Ectodermal cell (in vitro differentiated cells): Measurements from ENCODE around the gene SHPK.
"Not testable (repeated sequence)": the region's sequence is repeated elsewhere in the genome, so short reads cannot be mapped to it uniquely, and the experiment has no call there.

ENCODE experiments used
- H3K27ac ChIP-seq: 2 replicates; pipeline ENCODE4 v1.7.0; 2013; ENCODE audit warnings: mild to moderate bottlenecking, low read depth, low read length; ENCODE audit not compliant: insufficient read depth, poor library complexity, severe bottlenecking
- H3K27me3 ChIP-seq: 2 replicates; pipeline ENCODE4 v1.7.0; 2013; ENCODE audit warnings: mild to moderate bottlenecking, low read length; ENCODE audit not compliant: insufficient read depth, control insufficient read depth, poor library complexity, severe bottlenecking
- H3K36me3 ChIP-seq: one replicate; pipeline ENCODE4 v1.7.0; 2013; ENCODE audit warnings: low read length; ENCODE audit not compliant: control insufficient read depth, insufficient read depth
- H3K4me1 ChIP-seq: one replicate; pipeline ENCODE4 v1.7.0; 2013; ENCODE audit warnings: low read length; ENCODE audit not compliant: control insufficient read depth, insufficient read depth
- H3K4me3 ChIP-seq: 2 replicates; pipeline ENCODE4 v1.7.0; 2013; ENCODE audit warnings: low read depth, low read length, control low read depth; ENCODE audit not compliant: insufficient read depth
- H3K9me3 ChIP-seq: 2 replicates; pipeline ENCODE4 v1.7.0; 2013; ENCODE audit warnings: mild to moderate bottlenecking, low read length, moderate library complexity; ENCODE audit not compliant: control insufficient read depth
- WGBS, 2 experiments: methylation state at CpG; one replicate each; pipeline ENCODE4 v1.1.7; 2013; ENCODE audit warnings: missing lambda C conversion rate in 2 of 2; 5-methylcytosine and 5-hydroxymethylcytosine counted together

The SHPK gene

DNA sequence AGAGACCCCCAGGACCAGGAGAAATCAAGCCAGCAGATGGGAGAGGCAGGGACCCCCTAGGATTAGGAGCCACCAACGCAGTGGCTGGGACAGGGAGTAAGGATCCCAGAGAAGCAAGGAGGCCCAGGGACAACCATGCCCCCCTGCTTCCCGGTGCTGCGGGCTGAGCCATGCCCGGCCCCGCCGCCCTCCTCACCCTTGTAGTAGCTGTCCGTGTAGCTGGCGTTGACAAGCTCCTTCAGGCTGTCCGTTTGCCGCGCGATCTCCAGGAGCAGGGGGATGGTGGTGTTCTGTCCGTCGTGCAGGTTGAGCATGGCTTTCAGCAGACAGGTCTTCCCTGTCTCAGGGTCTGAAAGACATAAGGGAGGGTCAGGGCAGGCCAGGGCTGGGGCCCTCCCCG is 45.3 kb downstream of the SHPK start:
- Histone ChIP-seq H3K27ac (no peak overlapping the region), H3K27me3 (no peaks in the 10 kb centered on the region), H3K36me3 (peaks cover 4% of the 10 kb centered on the region), H3K4me3 (no peak overlapping the region), H3K4me1 (no peaks in the 10 kb centered on the region), H3K9me3 (no peaks in the 10 kb centered on the region)
- WGBS, 2 experiments: 93 to 96% methylated on average over 15 of the region's 15 CpGs

DNA sequence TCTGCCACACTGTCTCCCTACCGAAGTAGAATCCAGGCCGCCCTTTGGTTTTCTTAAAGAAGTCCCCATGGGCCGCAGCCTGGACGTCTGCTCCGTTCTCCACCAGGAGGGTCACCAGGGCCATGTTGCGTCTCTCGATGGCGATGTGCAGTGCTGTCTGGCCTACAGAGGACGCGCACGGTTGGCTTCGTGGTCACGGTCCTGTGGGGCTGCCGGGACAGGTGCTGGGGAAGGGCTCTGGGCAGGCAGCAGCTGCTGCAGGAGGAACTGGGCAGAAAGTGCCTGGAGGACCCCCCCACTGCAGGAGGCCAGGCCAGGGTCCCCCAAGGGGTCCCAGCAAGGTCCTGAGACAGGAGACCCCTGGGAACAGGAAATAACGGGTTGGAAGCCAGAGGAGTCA is 45.8 kb downstream of the SHPK start:
- H3K27ac ChIP-seq: no peak overlapping the region
- no peaks in the 10 kb centered on the region for H3K27me3 ChIP-seq
- H3K4me3 ChIP-seq: no peak overlapping the region
- H3K36me3 ChIP-seq: peaks cover 4% of the 10 kb centered on the region
- H3K4me1 ChIP-seq: no peaks in the 10 kb centered on the region
- no peaks in the 10 kb centered on the region for H3K9me3 ChIP-seq
- 95% methylated on average over 15 of the region's 15 CpGs for WGBS, 2 experiments

DNA sequence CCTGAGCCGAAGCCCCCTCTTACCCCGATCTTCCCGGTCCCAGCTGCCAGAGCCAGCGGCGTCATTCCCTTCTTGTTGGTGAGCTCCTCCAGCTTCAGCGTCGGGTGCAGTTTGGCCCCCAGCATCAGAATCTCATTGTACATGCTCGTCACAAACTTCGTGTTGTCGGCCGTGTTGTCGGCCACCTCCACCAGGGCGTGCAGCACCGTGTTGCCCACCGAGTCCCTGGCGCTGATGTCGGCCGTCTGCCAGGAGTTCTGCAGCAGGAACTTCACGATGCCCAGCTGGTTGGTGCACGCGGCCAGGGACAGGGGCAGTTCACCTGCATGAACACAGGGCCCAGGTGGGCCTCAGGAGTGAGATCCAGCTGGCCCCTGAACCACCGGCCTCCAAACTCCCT is 46.3 kb downstream of the SHPK start:
- no peaks in the 10 kb centered on the region for H3K9me3 ChIP-seq
- no peak overlapping the region for H3K4me3 ChIP-seq
- no peak overlapping the region for H3K27ac ChIP-seq
- WGBS, 2 experiments: 93 to 94% methylated on average over 22 of the region's 22 CpGs
- H3K27me3 ChIP-seq: no peaks in the 10 kb centered on the region
- H3K4me1 ChIP-seq: no peaks in the 10 kb centered on the region
- peaks cover 8% of the 10 kb centered on the region for H3K36me3 ChIP-seq

DNA sequence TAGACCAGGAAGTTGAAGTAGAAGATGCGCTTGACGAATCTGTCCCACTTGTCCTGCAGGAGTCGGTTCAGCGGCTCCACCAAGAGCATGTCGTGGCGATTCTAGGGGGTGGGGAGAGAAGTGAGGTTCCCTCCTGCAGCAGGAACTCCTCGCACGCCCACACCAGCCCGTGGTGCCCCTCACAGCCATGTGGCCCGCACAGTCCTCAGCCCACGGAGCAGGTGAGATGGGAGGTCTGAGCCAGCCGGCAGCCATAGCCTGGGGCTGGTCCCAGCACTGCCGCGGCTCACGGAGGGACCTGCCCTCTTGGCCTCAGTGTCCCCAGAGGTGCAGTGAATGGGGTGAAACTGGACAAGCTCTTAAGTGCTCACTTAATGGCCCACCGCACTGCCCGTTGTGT is 50.2 kb downstream of the SHPK start:
- WGBS, 2 experiments: 96 to 97% methylated on average over 17 of the region's 17 CpGs
- H3K4me1 ChIP-seq: no peaks in the 10 kb centered on the region
- no peak overlapping the region for H3K27ac ChIP-seq
- no peak overlapping the region for H3K4me3 ChIP-seq
- no peaks in the 10 kb centered on the region for H3K9me3 ChIP-seq
- H3K27me3 ChIP-seq: no peaks in the 10 kb centered on the region
- peaks cover 8% of the 10 kb centered on the region for H3K36me3 ChIP-seq

DNA sequence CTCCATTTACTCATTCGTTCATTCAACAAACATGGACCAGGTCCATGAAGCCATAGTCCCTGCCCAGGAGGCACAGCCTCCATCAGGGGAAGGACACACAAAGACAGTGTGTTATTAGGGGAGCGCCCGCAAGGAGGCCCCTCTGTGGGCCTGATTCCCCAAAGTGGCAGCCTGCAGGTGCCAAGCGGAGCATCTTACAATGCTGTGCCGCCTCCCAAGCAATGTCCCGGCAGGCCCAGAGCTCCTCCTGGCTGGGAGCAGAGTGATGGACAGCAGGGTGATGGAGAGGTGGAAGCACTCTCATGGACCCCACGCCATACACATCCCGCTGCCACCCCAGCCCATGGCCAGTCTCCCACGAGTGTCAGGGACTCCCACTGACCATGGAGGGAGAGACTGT is 52.6 kb downstream of the SHPK start:
- no peak overlapping the region for H3K27ac ChIP-seq
- H3K9me3 ChIP-seq: no peaks in the 10 kb centered on the region
- no peak overlapping the region for H3K4me3 ChIP-seq
- H3K27me3 ChIP-seq: no peaks in the 10 kb centered on the region
- no peaks in the 10 kb centered on the region for H3K4me1 ChIP-seq
- WGBS, 2 experiments: 94 to 95% methylated on average over 9 of the region's 9 CpGs
- peaks cover 4% of the 10 kb centered on the region for H3K36me3 ChIP-seq

DNA sequence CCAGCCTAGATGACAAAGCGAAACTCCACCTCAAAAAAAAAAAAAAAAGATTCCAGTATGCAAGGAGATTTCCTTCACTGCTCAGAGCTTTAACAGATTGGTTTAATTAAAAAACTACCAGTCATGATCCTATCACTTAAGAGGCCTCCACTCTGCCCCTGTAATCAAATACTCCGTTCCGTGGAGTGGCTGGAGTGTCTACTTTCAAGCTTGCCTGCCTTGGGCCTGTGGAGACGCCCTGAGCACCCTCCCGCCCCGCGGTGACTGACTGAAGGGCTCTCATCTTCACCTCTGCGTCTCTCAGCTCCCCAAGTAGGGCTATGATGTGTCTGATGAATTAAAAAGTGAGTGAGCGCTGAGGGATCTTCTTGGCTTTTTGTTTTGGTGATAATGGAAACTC is 53.1 kb downstream of the SHPK start:
- H3K27me3 ChIP-seq: no peaks in the 10 kb centered on the region
- 96% methylated on average over 9 of the region's 9 CpGs for WGBS, 2 experiments
- peaks cover 4% of the 10 kb centered on the region for H3K36me3 ChIP-seq

DNA sequence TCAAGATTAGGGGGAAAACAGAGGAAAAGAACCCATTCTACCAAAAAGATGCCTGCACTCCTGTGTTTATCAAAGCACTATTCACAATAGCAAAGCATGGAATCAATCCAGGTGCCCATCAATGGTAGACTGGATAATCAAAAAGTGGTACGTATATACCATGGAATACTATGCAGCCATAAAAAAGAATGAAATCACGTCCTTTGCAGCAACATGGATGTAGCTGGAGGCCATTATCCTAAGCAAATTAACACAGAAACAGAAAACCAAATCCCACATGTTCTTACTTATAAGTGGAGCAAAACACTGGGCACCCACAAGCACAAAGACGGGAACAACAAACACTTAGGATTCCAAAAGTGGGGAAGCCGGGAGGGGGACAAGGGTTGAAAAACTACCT is 57.4 kb downstream of the SHPK start:
- not testable (repeated sequence) for H3K9me3 ChIP-seq

More for the DNA sequence above, 53.1 kb downstream of the SHPK start:
- H3K4me3 ChIP-seq: no peak overlapping the region
- no peaks in the 10 kb centered on the region for H3K9me3 ChIP-seq
- no peaks in the 10 kb centered on the region for H3K4me1 ChIP-seq
- H3K27ac ChIP-seq: no peak overlapping the region

DNA sequence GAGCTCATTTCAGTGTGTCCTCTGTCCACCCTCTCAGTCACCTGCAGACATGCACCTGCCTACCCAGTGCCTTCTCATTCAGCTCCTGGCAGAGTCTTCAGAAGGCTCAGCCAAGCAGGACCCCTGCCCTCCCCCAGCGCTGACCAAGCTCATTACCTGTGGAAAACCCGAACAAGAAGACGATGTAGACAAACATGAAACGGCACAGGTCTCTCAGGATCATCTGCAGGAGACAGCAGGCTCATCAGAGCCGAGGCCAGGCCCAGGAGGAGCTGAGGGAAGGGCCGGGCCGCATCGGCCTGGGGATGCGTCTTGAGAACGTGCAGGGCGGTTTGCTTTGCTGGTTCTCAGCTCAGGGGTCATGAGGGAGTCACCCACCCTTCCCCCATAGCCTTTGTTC is 59.1 kb downstream of the SHPK start:
- no peaks in the 10 kb centered on the region for H3K36me3 ChIP-seq
- no peak overlapping the region for H3K27ac ChIP-seq
- no peaks in the 10 kb centered on the region for H3K9me3 ChIP-seq
- H3K4me3 ChIP-seq: no peak overlapping the region
- no peaks in the 10 kb centered on the region for H3K4me1 ChIP-seq
- no peaks in the 10 kb centered on the region for H3K27me3 ChIP-seq
- WGBS, 2 experiments: 91 to 92% methylated on average over 11 of the region's 11 CpGs

More for the DNA sequence above, 57.4 kb downstream of the SHPK start:
- H3K4me3 ChIP-seq, H3K27ac ChIP-seq, H3K4me1 ChIP-seq, H3K27me3 ChIP-seq, H3K36me3 ChIP-seq: not testable (repeated sequence)
- 96 to 99% methylated on average over 4 of the region's 4 CpGs for WGBS, 2 experiments

DNA sequence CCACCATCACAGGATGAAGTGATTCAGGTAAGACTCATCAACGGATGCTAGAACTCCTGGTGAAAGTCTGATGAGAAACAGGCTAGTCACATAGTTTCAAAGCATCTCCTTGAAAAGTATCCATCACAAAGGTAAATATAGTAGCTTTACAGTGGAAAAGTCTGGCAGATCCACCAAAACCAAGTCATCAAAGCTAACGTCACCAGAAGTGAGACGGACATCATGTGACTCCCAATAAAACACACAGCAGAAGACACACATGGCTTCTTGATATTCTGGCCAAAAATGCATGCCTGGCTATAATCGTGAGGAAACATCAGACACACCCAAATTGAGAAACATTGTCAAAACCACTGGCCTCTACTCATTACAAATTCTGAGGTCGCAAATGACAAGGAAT is 60.5 kb downstream of the SHPK start:
- no peaks in the 10 kb centered on the region for H3K9me3 ChIP-seq
- no peaks in the 10 kb centered on the region for H3K27me3 ChIP-seq
- peaks cover 7% of the 10 kb centered on the region for H3K36me3 ChIP-seq
- H3K4me1 ChIP-seq: no peaks in the 10 kb centered on the region
- H3K4me3 ChIP-seq: no peak overlapping the region
- H3K27ac ChIP-seq: no peak overlapping the region
- WGBS, 2 experiments: 89 to 94% methylated on average over 5 of the region's 5 CpGs

DNA sequence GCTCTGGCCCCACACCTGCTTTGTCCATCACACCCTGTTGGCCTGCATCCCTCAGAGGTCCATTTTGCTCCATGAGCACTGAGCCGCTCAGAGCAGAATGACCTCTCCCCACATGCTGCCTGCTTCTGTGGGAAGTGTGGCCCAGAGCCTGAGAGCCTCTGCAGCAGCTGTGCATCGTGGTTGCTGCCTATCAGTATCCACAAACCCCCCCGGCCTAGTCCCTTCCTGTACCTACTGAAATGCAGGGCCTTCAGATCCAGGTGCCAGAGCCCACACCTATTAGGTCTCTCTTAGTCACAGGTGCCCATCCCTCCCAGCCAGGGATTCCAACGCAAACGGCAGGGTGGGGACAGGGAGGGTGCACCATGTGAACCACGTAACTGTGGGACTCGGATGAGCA is 61.8 kb downstream of the SHPK start:
- Histone ChIP-seq H3K4me1 (no peaks in the 10 kb centered on the region), H3K9me3 (no peaks in the 10 kb centered on the region), H3K4me3 (no peak overlapping the region), H3K36me3 (peaks cover 7% of the 10 kb centered on the region), H3K27me3 (no peaks in the 10 kb centered on the region), H3K27ac (no peak overlapping the region)
- WGBS, 2 experiments: 92 to 97% methylated on average over 7 of the region's 7 CpGs
